Activated CD8-positive, alpha-beta memory T cell treated with anti-CD3 and anti-CD28 coated beads, Interleukin-2, amount 50 U/mL, for 48 hours (primary cell): ENCODE data around the gene EDA.
"Not testable (repeated sequence)": the region's sequence is repeated elsewhere in the genome, so short reads cannot be mapped to it uniquely, and the experiment has no call there.

ENCODE experiments used
- DNase-seq: peaks from one replicate; pipeline ENCODE4 v3.0.0-alpha.2; 2020

EDA gene

GRCh38 chrX:69748055-69748454, 132.1 kb downstream of the EDA start:
- DNase-seq: no peak

GRCh38 chrX:69759921-69760625, 144.2 kb downstream of the EDA start:
- DNase-seq: no peak

- DNase-seq: no peak
Measured at GRCh38 chrX:69761633-69762032, 145.7 kb downstream of the EDA start.

GRCh38 chrX:69762340-69762739, 146.4 kb downstream of the EDA start:
- DNase-seq: no peak

- DNase-seq: no peak
Measured at GRCh38 chrX:69793260-69793935, 177.5 kb downstream of the EDA start.

- DNase-seq: no peak
Measured at GRCh38 chrX:69795702-69796101, 179.8 kb downstream of the EDA start.

- no peak for DNase-seq
Measured at GRCh38 chrX:69807400-69807799, 191.5 kb downstream of the EDA start.

- no peak for DNase-seq
Measured at GRCh38 chrX:69808375-69808774, 192.5 kb downstream of the EDA start.

- no peak for DNase-seq
Measured at GRCh38 chrX:69813677-69814076, 197.8 kb downstream of the EDA start.

- no peak for DNase-seq
Measured at GRCh38 chrX:69815063-69815462, 199.2 kb downstream of the EDA start.

GRCh38 chrX:69815519-69815918, 199.6 kb downstream of the EDA start:
- DNase-seq: no peak

GRCh38 chrX:69844636-69845035, 228.7 kb downstream of the EDA start:
- no peak for DNase-seq

- DNase-seq: not testable (repeated sequence)
Measured at GRCh38 chrX:69859999-69860398, 244.1 kb downstream of the EDA start.

- no peak for DNase-seq
Measured at GRCh38 chrX:69876221-69876620, 260.3 kb downstream of the EDA start.

- DNase-seq: no peak
Measured at GRCh38 chrX:69884210-69884609, 268.3 kb downstream of the EDA start.

GRCh38 chrX:69896046-69896445, 280.1 kb downstream of the EDA start:
- no peak for DNase-seq

GRCh38 chrX:69900491-69900890, 284.6 kb downstream of the EDA start:
- DNase-seq: no peak

- DNase-seq: no peak
Measured at GRCh38 chrX:69906447-69906846, 290.5 kb downstream of the EDA start.

- DNase-seq: no peak
Measured at GRCh38 chrX:69914781-69915180, 298.9 kb downstream of the EDA start.

GRCh38 chrX:69919749-69920148, 303.8 kb downstream of the EDA start:
- DNase-seq: no peak

GRCh38 chrX:69932323-69932722, 316.4 kb downstream of the EDA start:
- no peak for DNase-seq

- DNase-seq: no peak
Measured at GRCh38 chrX:69948276-69948797, 332.4 kb downstream of the EDA start.

GRCh38 chrX:69951753-69952152, 335.8 kb downstream of the EDA start:
- DNase-seq: no peak

GRCh38 chrX:69959712-69960111, 343.8 kb downstream of the EDA start:
- DNase-seq: no peak
